Breast epithelium (tissue), 3 donors: ENCODE data around the gene ZGPAT.

Source experiments
- POLR2AphosphoS5 ChIP-seq, 3 donors: sonication (generic); formaldehyde crosslinking; IDR thresholded peaks; one replicate each; pipeline ENCODE4 v1.6.1; 2017; ENCODE audit warnings: antibody characterized with exemption in 3 of 3
- TF ChIP-seq, protein P1 (sequence below), 3 donors: fragments of 450-650 bp; IDR thresholded peaks; one replicate each; pipeline ENCODE4 v1.5.1; 2016 to 2017; ENCODE audit warnings: antibody characterized with exemption in 3 of 3, mild to moderate bottlenecking in 3 of 3, moderate library complexity in 3 of 3

DNA sequence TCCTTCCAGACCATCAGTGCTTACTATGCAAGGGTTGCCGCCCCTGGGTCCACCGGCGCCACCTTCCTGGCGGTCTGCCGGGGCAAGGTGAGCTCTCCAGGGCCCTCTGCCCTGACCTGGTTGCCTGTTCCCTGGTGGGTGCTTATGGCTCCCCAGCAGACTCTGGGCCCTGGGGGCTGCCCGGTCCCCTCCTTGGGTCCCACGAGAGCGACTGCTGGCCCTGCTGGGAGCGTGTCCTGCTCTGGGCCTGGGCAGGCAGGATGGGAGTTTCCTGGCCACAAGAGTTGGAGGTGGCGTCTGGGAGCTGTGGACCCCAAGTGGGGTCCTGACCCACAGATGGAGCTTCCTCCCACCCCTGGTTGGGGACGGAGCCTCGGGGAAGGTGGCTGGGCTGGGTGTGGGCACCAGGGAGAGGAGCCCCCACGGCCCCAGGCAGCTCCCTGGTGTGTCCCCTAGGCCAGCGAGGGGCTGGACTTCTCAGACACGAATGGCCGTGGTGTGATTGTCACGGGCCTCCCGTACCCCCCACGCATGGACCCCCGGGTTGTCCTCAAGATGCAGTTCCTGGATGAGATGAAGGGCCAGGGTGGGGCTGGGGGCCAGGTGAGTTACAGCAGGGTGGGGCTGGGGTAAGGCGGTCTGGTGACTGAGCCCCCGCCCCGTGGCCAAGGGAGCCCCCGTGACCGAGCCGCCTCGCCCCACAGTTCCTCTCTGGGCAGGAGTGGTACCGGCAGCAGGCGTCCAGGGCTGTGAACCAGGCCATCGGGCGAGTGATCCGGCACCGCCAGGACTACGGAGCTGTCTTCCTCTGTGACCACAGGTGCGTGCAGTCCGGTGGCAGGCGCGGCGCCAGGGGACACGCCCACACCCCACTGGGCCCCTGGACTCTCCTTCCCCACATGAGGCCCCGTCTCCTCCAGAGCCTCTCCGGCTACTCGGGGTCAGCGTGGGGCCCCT is 18.5 kb upstream of the ZGPAT start:
- TF ChIP-seq, protein P1, sequence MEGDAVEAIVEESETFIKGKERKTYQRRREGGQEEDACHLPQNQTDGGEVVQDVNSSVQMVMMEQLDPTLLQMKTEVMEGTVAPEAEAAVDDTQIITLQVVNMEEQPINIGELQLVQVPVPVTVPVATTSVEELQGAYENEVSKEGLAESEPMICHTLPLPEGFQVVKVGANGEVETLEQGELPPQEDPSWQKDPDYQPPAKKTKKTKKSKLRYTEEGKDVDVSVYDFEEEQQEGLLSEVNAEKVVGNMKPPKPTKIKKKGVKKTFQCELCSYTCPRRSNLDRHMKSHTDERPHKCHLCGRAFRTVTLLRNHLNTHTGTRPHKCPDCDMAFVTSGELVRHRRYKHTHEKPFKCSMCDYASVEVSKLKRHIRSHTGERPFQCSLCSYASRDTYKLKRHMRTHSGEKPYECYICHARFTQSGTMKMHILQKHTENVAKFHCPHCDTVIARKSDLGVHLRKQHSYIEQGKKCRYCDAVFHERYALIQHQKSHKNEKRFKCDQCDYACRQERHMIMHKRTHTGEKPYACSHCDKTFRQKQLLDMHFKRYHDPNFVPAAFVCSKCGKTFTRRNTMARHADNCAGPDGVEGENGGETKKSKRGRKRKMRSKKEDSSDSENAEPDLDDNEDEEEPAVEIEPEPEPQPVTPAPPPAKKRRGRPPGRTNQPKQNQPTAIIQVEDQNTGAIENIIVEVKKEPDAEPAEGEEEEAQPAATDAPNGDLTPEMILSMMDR (IDR thresholded peaks at IDR 0.05): no peak
- TF ChIP-seq POLR2AphosphoS5 (IDR thresholded peaks at IDR 0.05): no peak
